Uterus (tissue), 4 donors: ENCODE data around the gene ANO7. TPM values are rescaled to one million over a fixed set of nuclear protein-coding genes. Genes with fewer than 3 reads are reported as not detected.

ENCODE experiments used
- DNase-seq, 2 donors: peaks; one replicate each; pipeline ENCODE4 v3.0.0-alpha.2; 2019 to 2020
- H3K27ac ChIP-seq, 2 donors: fragments of 200-600 bp; sonication (generic); 1 replicate in 1 of 2; 2 replicates in 1 of 2; pipeline ENCODE4 v1.5.1; 2016 to 2018
- H3K27me3 ChIP-seq, 2 donors: fragments of 200-600 bp; sonication (generic); one replicate each; pipeline ENCODE4 v1.5.1; 2018 to 2019; ENCODE audit warnings: control low read depth in 1 of 2
- H3K36me3 ChIP-seq, 2 donors: fragments of 200-600 bp; sonication (generic); one replicate each; pipeline ENCODE4 v1.5.1; 2019; ENCODE audit warnings: control low read depth in 1 of 2
- H3K4me1 ChIP-seq, 2 donors: fragments of 200-600 bp; sonication (generic); one replicate each; pipeline ENCODE4 v1.5.1; 2018 to 2019; ENCODE audit warnings: control low read depth in 1 of 2
- H3K4me3 ChIP-seq, 2 donors: fragments of 200-600 bp; sonication (generic); 1 replicate in 1 of 2; 2 replicates in 1 of 2; pipeline ENCODE4 v1.5.1; 2018 to 2019; ENCODE audit warnings: mild to moderate bottlenecking in 1 of 2
- H3K9me3 ChIP-seq, 2 donors: fragments of 200-600 bp; sonication (generic); one replicate each; pipeline ENCODE4 v1.5.1; 2019; ENCODE audit warnings: control low read depth in 1 of 2
- POLR2A ChIP-seq, 2 donors: fragments of 450-650 bp; IDR thresholded peaks; one replicate each; pipeline ENCODE4 v1.6.1; 2016; ENCODE audit warnings: antibody characterized with exemption in 2 of 2, mild to moderate bottlenecking in 1 of 2, moderate library complexity in 1 of 2
- intact Hi-C: fragments of 100-400 bp; cut with DNase I; formaldehyde crosslinking; loops from one replicate; pipeline ENCODE4 v1.15.1; 2023; ENCODE audit warnings: low total_unique reads
- total RNA-seq, 4 donors: library from RNA; depleted of rRNA in 3 of 4; stranded (reverse); fragments of >200 nt in 3 of 4; gene quantifications; one replicate each; pipeline versions ENCODE4 v1.1.0 to v1.2.4, GENCODE V29; 2014 to 2023
- TF ChIP-seq, protein P1 (sequence below), 4 experiments: fragments of 200-600 bp in 2 of 4; fragments of 450-650 bp in 2 of 4; sonication (generic) in 2 of 4; IDR thresholded peaks; one replicate each; pipeline ENCODE4 v1.5.1; 2016 to 2019; ENCODE audit warnings: antibody characterized with exemption in 4 of 4, mild to moderate bottlenecking in 2 of 4, moderate library complexity in 1 of 4
- donor health status: DM: yes; HTN: yes; CAD: no.

ANO7 gene
- total RNA-seq, 4 donors from 2014 or later = under 0.01 to 3.8 (median 0.21) TPM; not detected in 1

DNA sequence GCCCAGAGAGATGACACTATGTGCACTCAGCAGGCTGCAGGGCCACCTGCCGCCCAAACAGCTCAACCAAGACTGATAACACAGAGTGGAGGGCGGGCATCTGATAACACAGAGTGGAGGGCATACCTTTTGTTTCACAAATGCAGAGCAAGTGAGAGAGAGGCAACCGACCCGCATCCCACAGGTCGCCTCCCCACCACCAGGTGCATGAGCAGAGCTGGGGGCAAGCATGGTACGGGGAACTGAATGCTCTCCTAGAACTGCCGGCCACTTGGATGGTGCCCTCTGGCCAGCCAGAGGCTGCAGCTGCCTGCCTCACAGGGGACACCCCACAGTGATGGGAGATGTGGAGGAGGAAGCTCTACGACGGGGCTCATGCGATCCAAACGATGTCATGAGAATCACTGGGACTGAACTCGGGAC is 49.5 kb downstream of the ANO7 start:
- Histone ChIP-seq H3K4me3 (no peak overlapping the region), H3K4me1 (no peaks in the 10 kb centered on the region), H3K27me3 (no peaks in the 10 kb centered on the region), H3K36me3 (no peaks in the 10 kb centered on the region), H3K27ac (no peak overlapping the region), H3K9me3 (no peaks in the 10 kb centered on the region)
- no peak for DNase-seq
- intact Hi-C loops = no loop called here
- TF ChIP-seq POLR2A (IDR thresholded peaks at IDR 0.05) = no peak

DNA sequence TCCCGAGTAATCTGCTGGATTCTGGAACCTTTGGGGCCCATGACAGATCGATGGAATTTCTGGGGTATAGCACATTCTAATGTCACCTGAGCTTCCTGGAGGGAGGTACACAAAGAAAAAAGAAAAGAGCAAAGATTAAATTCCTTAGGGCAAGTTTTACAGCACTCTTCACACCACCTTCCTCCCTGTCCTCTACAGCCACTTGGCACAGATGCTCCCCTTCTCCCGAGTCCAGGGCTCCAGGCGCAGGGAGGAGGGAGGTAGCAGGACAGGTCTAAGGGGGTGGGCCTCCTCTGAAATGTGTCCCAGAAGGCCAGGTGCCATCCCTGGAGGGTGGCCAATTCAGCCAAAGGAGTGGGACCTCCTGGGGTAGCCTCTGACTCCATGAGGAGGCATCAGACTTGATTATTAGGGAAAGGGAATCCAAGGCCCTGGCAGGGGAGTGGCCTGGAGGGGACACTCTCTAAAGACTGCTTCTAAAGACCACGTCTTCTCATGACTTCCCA is 50.3 kb downstream of the ANO7 start:
- no peaks in the 10 kb centered on the region for H3K9me3 ChIP-seq
- intact Hi-C loops = no loop called here
- H3K4me1 ChIP-seq = no peaks in the 10 kb centered on the region
- no peak for DNase-seq
- H3K27me3 ChIP-seq = no peaks in the 10 kb centered on the region
- H3K36me3 ChIP-seq = no peaks in the 10 kb centered on the region
- no peak overlapping the region for H3K4me3 ChIP-seq
- TF ChIP-seq, protein P1, sequence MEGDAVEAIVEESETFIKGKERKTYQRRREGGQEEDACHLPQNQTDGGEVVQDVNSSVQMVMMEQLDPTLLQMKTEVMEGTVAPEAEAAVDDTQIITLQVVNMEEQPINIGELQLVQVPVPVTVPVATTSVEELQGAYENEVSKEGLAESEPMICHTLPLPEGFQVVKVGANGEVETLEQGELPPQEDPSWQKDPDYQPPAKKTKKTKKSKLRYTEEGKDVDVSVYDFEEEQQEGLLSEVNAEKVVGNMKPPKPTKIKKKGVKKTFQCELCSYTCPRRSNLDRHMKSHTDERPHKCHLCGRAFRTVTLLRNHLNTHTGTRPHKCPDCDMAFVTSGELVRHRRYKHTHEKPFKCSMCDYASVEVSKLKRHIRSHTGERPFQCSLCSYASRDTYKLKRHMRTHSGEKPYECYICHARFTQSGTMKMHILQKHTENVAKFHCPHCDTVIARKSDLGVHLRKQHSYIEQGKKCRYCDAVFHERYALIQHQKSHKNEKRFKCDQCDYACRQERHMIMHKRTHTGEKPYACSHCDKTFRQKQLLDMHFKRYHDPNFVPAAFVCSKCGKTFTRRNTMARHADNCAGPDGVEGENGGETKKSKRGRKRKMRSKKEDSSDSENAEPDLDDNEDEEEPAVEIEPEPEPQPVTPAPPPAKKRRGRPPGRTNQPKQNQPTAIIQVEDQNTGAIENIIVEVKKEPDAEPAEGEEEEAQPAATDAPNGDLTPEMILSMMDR (IDR thresholded peaks at IDR 0.05) = no peak
- no peak for TF ChIP-seq POLR2A (IDR thresholded peaks at IDR 0.05)
- H3K27ac ChIP-seq = no peak overlapping the region

DNA sequence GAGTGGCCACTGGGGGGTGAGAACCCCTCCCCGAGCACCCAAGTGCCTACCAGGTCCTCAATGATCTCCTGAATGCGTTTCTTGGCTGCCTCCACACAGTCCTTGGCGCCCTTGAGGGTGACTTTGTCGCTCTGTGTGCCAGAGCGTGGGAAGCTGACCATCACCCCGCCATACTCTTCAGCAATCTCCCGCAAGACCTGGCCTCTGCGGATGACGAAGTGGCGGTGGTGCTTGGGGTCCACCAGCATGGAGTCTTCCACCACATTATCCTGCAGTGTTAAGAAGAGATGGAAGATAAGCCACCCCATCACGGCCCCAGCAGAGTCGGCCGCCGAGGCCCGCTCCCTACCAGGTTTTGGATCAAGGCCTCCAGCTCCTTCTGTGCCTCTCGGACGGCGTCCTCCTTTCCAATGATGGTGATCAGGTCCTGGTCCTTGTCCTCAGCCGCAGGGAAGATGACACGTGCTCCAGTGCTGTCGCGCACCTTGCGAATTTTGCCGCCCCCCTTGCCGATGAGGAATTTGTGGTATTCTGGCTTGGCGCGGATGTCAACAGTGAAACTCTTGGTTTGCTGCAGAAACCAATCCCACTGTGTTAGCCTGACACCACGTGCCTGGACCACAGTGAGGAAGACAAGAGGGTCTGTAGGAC is 51.2 kb downstream of the ANO7 start:
- TF ChIP-seq, protein P1 (IDR thresholded peaks at IDR 0.05) = no peak
- TF ChIP-seq POLR2A (IDR thresholded peaks at IDR 0.05) = no peak
- Histone ChIP-seq H3K27me3 (no peaks in the 10 kb centered on the region), H3K4me3 (no peak overlapping the region), H3K27ac (no peak overlapping the region), H3K36me3 (no peaks in the 10 kb centered on the region), H3K4me1 (no peaks in the 10 kb centered on the region), H3K9me3 (no peaks in the 10 kb centered on the region)
- no peak for DNase-seq
- intact Hi-C loops = no loop called here

DNA sequence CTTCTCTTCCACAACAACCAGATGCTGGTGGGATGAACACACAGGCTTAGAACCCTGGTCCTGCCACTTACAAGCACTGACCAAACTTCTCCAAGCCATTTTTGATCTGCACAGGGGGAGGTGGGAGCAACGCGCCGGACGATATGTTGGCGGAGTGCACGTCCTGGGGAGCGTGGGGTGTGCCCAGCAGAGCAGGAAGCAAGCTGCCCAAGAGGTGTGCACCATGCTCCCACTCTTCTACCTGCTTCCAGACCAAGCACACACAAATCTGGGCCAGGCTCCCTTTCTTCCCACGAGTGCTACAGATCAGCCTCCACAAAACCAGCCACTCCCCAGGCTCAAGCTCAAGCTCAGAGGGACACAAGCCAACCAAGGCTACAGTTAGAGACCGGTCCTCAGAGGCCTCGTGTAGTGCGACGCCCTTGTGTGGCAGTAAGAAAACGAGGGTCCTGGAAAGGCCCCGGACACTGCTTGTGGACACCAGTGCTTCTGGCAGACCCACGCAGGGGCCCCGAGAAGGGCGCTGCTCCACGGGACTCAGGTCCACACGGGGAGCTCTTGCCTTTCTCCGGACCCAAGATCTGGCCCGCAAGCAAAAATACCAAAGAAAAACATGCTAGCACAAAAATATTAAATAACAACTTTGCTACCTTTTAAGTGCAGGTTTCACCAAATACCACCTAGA is 52.0 kb downstream of the ANO7 start:
- H3K9me3 ChIP-seq = no peaks in the 10 kb centered on the region
- no peak for DNase-seq
- H3K36me3 ChIP-seq = no peaks in the 10 kb centered on the region
- H3K4me3 ChIP-seq = no peak overlapping the region
- TF ChIP-seq, protein P1 (IDR thresholded peaks at IDR 0.05) = no peak
- no peak for TF ChIP-seq POLR2A (IDR thresholded peaks at IDR 0.05)
- H3K27me3 ChIP-seq = no peaks in the 10 kb centered on the region
- intact Hi-C loops = no loop called here
- H3K27ac ChIP-seq = no peak overlapping the region
- H3K4me1 ChIP-seq = no peaks in the 10 kb centered on the region

DNA sequence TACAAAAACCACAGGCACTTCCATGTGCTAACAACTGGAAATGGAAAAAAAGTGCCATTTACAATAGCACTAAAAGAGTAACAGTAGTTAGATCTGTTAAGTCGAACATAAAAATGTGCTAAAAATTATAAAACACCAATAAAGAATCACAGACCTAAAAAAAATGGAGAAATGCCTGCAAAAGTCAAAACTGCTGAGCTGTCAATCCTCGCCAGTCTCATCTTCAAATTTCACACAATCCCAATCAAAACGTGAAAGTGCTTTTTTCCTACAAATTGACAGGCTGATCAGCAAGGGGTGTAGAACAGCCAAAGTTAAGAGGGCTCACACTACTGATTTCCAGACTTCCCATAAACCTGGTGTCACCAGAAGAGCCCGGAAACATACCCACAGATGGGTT is 53.2 kb downstream of the ANO7 start:
- Histone ChIP-seq H3K4me1 (no peaks in the 10 kb centered on the region), H3K36me3 (no peaks in the 10 kb centered on the region), H3K9me3 (no peaks in the 10 kb centered on the region), H3K4me3 (no peak overlapping the region), H3K27ac (no peak overlapping the region), H3K27me3 (no peaks in the 10 kb centered on the region)
- intact Hi-C loops = no loop called here
- TF ChIP-seq, protein P1 (IDR thresholded peaks at IDR 0.05) = no peak
- TF ChIP-seq POLR2A (IDR thresholded peaks at IDR 0.05) = no peak
- DNase-seq = no peak
